Measurements from ENCODE around the gene UBASH3B. TPM values are rescaled to one million over a fixed set of nuclear protein-coding genes. Genes with fewer than 3 reads are reported as not detected.

UBASH3B gene
- total and polyA plus RNA-seq, 2 donors (not counting 1 experiment from before 2014, with no cell fraction given), result 13.1 to 44.4 TPM

- Histone ChIP-seq H2AFZ (ENCODE audit: low read length) (no peak overlapping the region), H3K36me3 (ENCODE audit: control insufficient read depth, insufficient read depth, low read length) (no peaks in the 10 kb centered on the region), H4K20me1 (ENCODE audit: control insufficient read depth, extremely low read depth, insufficient read depth, low read length) (no peaks in the 10 kb centered on the region), H3K9me3 (ENCODE audit: control insufficient read depth, insufficient read depth, low read depth, low read length) (no peaks in the 10 kb centered on the region), H3K4me2 (ENCODE audit: extremely low read depth, insufficient read depth, low read length) (no peak overlapping the region), H3K79me2 (ENCODE audit: control insufficient read depth, insufficient read depth, low read length) (no peaks in the 10 kb centered on the region), H3K9ac (ENCODE audit: insufficient read depth, low read length) (no peak overlapping the region), H3K4me1 (ENCODE audit: control insufficient read depth, extremely low read depth, insufficient read depth, low read length) (no peaks in the 10 kb centered on the region), H3K27me3 (ENCODE audit: control insufficient read depth, insufficient read depth, low read length) (no peaks in the 10 kb centered on the region), H3K27ac (ENCODE audit: insufficient read depth, low read length) (no peak overlapping the region), H3K4me3 (replicated peaks in 1 of 4; ENCODE audit: control extremely low read depth in 1 of 4, insufficient read depth in 1 of 4, low read depth in 3 of 4, low read length in 4 of 4) (no peak overlapping the region)
- TF ChIP-seq EZH2 (IDR thresholded peaks at IDR 0.05; ENCODE audit: low read length, missing control alignments) (no peak), CTCF (conservative IDR thresholded peaks at IDR 0.05 in 1 of 2, IDR thresholded peaks at IDR 0.05 in 1 of 2; ENCODE audit: low read depth in 1 of 2, low read length in 2 of 2) (no peak)
- DNase-seq (ENCODE audit: low read depth in 2 of 2), result no peak
These were observed 177.4 kb downstream of the UBASH3B start for GRCh38 chr11:122832721-122833470.

GRCh38 chr11:122833846-122834464 is 178.4 kb downstream of the UBASH3B start:
- no peaks in the 10 kb centered on the region for H3K4me1 ChIP-seq (ENCODE audit: control insufficient read depth, extremely low read depth, insufficient read depth, low read length)

More at GRCh38 chr11:122833846-122834464, 178.4 kb downstream of the UBASH3B start:
- no peaks in the 10 kb centered on the region for H3K36me3 ChIP-seq (ENCODE audit: control insufficient read depth, insufficient read depth, low read length)
- H3K79me2 ChIP-seq (ENCODE audit: control insufficient read depth, insufficient read depth, low read length), result no peaks in the 10 kb centered on the region
- no peak overlapping the region for H3K4me3 ChIP-seq (replicated peaks in 1 of 4; ENCODE audit: control extremely low read depth in 1 of 4, insufficient read depth in 1 of 4, low read depth in 3 of 4, low read length in 4 of 4)
- H4K20me1 ChIP-seq (ENCODE audit: control insufficient read depth, extremely low read depth, insufficient read depth, low read length), result no peaks in the 10 kb centered on the region
- no peak overlapping the region for H3K27ac ChIP-seq (ENCODE audit: insufficient read depth, low read length)
- H3K27me3 ChIP-seq (ENCODE audit: control insufficient read depth, insufficient read depth, low read length), result no peaks in the 10 kb centered on the region
- no peak overlapping the region for H3K9ac ChIP-seq (ENCODE audit: insufficient read depth, low read length)
- TF ChIP-seq CTCF (conservative IDR thresholded peaks at IDR 0.05 in 1 of 2, IDR thresholded peaks at IDR 0.05 in 1 of 2; ENCODE audit: low read depth in 1 of 2, low read length in 2 of 2) (no peak), EZH2 (IDR thresholded peaks at IDR 0.05; ENCODE audit: low read length, missing control alignments) (no peak)
- no peak overlapping the region for H2AFZ ChIP-seq (ENCODE audit: low read length)
- no peak for DNase-seq (ENCODE audit: low read depth in 2 of 2)
- H3K4me2 ChIP-seq (ENCODE audit: extremely low read depth, insufficient read depth, low read length), result no peak overlapping the region
- H3K9me3 ChIP-seq (ENCODE audit: control insufficient read depth, insufficient read depth, low read depth, low read length), result no peaks in the 10 kb centered on the region

All from fibroblast of lung (primary cell).